GM21423 (cell line): ENCODE results near the gene RELL2.

ENCODE experiments used
- ATAC-seq: cut with Tn5 transposase; IDR thresholded peaks from one replicate; pipeline ENCODE4 v1.9.1; 2021; ENCODE audit warnings: mild to moderate bottlenecking, moderate library complexity; ENCODE audit not compliant: unreplicated experiment

RELL2 gene

DNA sequence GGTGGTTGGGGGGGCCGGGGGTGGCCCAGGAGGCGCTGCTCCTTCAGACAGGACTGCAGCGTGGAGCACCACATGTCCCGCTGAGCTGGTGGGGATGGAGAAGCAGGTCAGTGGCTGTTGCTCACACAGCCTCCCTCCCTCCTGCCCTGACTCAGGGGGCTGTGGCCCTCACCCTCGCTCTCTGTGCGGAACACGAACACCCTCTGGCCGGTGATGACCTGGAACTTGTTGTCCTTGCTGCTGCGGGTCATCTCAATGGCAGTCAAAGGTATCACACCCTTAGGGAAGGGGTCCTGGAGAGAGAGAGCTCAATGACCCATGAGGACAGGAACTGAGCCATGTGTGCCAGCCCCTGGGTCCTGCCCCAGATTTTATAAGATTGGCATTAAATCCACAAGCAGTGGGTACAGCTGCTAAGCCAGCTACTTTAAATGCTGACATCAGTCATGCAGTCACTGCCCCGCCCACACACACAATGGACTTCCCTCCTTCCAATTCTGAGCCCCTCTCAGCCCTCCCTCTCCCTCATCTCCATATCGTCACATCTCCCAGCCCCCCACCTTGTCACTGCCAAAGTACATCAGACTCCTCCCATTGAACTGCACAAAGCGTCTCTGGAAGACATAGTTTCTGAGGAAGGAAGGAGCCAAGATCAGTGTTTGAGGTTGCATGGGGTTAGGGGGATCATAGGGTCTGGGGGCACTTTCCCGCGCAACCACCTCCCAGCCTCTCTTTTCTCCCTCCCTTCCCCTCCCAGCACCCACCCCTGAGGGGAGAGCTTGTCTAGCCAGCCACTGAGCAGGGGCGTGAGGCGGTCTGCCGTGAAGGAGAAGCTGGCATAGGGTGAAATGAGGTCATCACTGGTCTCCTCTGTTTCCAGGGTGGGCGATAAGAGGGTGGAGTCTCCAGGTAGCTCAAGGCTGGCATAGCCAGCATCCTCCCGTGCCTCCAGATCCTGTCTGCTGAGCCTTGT, 36.3 kb downstream of the RELL2 start:
- ATAC-seq: no peak

DNA sequence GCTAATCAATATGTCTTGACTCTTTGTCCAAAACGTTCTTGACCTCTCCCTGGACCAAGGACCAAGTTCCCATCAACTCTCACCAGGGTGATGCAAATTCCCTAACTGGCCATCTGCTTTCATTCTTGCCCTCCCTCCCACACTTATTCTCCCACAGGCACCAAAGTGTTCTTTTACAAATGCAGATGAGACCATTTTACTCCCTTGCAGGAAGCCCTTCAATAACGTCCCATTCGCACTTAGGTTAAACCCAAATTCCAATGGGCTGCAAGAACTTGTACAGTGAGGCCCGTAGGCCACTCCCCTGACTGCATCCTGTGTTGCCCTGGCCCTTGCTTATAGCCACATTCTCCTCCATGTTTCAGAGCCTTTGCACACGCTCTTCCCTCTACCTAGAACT, 38.0 kb downstream of the RELL2 start:
- ATAC-seq: no peak

DNA sequence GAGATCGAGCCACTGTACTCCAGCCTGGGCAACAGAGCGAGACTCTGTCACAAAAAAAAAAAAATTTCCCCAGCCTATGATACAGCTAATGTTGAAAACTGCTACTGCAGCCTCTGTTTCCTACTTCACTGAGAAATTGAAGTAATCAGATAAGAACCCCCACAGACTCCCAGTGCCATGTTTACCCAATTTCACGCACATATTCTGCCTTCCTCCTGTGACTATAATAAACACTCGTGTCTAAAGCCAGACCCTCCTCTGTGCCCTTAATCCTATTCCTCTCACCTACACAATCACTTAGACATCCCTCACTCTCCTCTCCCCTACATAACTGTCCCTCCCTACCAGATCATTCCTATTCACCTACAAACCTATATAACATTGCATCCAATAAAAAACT, 38.9 kb downstream of the RELL2 start:
- ATAC-seq: no peak

DNA sequence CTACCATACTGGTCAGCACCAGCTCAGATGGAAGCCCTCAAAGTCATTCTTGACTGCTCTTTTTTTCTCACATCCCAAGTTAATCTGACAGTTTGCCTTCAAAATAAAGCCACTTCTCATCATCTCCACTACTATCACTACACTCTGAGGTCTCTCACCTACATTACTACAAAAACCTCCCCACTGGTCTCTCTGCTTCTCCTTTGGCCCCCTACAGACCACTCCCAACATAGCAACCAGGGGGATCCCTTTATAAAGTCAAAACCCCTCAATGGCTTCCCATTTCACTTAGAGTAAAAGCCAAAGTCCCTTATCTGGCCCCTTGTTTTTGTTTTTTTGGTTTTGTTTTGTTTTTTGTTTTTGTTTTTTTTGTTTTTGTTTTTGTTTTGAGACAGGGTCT, 40.6 kb downstream of the RELL2 start:
- ATAC-seq: no peak

DNA sequence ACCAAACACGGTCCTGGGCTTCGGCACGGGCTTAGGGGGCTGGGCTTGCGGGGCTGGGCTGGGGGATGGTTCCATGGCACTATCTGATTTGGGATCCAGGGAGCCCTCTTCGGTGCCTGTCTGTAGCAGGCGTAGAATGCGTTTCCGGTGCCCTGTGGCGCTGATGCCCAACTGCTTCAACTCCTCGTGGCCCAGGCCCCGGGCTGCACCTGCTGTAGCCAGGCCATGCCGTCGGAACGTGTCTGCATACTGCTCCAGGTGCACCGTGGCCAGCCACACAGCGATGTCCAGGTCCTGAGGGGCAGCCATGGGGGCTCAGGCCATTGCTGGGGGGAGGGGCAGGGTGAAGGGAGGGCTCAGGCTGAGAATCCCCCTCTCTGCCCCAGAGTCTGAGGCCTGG, 43.4 kb downstream of the RELL2 start:
- ATAC-seq: no peak

DNA sequence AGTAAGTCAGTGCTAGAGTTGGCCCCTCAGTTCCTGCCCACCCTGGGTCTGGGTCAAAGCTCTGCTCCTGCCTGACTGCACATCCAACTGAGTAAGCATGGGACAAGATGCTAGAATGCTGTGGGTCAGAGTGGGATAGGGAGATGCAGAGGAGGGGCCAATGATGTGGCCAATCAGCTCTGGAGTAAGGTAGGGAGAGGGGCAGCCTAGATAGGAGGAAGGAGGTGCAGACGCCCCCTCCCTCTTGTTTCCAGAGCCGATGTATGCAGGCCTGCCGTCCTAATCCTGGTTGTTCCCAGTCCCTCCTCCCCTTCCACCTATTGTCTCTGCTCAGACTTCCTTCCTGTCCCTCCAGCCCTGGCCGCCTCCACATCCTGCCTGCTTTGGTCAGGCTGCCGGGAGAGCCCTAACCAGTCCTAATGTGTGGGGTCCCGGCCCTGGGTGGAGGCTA, 44.0 kb downstream of the RELL2 start:
- ATAC-seq: no peak

DNA sequence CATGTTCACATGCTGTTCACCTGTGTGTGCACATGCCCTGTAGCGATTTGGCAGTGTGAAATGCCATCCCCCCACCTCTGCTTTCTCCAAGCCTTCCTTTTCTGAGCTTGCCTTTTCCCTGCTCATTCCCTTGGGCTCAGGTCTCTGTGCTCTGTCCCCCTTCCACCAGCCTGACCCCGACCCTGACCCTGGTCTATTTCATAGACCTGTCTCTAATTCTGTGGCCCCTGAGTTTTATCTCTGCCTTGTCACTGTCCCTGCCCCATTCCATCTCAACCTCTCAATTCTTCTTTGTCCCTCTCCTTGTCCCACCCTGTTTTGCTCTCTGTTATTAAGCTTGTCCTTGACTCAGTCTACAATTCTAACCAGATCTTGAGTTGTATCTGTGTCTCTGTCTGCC, 44.5 kb downstream of the RELL2 start:
- no peak for ATAC-seq

DNA sequence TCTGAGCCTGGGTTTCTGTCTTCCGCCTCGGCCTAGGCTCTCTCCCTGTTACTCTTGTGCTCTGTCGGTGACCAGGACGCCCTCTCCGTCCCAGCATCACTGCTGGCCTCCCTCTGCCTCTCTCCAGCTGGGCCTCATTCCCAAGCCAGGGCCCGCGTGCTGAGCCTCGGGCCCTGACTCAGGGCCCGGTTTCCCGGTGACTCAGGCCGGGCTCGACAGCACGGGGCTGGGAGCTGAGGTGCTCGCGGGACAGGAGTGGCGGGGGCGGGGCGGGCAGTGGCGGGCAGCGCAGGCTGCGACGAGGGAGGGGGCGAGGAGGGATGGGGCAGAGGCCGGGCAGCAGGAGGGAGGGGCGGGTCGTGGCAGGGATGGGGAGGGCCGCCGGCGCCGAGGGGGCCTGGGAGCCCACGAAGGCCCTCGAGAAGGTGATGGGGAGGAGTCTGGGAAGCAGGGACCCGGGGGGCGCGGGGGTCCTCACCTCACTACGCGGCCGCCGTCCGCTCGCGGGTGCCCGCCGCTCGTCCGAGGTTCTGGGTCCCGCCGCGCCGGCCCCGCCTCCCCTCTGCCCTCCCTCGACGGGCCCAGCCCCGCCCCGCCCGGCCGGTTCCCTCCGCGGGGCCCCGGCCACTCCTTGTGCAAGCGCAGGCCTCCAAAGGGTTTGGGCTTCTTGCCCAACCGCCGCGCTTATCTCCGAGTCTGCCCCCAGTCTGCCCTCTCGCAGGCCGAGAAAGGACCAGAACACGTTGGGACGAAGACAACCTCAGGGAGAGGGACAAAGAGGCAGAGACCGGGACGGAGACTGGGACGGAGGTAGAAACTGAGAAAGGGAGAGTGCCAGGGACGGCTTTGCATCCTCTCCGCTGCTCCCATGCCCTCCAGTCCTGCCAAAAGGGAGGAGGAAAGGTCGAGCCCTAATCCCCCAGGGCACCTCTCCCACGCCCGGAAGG, 45.2 kb downstream of the RELL2 start, which contains the start of gene ARAP3:
ARAP3 (minus strand) TSS at position 536 of the 947 bp plus-strand sequence. CDS start 1,744 bp downstream, outside the sequence.
- ATAC-seq: no peak

DNA sequence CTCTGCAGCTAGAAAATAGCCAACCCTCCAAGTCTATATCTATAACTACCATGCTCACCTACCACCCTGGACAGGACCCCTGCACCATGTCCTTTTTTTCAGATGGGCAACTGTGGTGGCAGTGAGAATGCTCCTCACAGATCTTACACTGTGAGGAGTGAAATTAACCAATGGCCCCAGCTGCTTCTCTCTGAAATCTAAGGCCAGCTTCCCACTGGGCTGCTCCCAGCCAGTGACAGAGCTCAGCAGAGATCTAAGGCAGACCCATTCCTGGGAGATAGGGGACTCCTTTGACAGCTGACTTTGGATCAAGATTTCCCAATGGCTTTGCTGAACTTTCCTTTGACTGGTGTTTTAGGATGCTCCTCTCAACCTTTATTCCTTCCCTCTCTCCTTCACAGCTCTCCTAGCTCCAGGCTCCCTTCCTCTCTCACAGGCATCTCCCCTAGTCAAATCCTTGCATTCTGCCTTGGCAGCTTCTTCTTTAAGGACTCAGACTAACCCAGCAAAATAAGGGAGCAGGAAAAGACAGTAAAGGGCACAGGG, 46.9 kb downstream of the RELL2 start:
- ATAC-seq: no peak

DNA sequence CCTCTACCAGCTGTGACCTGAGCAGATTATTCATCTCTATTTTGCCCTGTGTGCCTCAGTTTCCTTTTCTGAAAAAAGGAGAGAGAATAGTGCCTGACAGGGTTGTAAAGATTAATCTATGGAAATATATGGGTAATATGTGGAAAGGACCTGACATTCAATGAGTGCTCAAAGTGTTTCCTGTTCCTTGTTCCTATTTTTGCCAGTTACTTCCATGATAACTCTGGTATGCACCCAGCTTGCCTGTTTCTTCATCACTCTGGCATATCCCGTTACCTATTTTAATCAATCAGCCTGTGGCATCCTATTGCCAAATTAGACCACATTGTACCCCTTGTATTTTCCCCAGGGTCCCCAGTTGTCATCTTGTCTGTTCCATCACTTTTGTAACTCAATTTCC, 48.8 kb downstream of the RELL2 start:
- ATAC-seq: no peak

DNA sequence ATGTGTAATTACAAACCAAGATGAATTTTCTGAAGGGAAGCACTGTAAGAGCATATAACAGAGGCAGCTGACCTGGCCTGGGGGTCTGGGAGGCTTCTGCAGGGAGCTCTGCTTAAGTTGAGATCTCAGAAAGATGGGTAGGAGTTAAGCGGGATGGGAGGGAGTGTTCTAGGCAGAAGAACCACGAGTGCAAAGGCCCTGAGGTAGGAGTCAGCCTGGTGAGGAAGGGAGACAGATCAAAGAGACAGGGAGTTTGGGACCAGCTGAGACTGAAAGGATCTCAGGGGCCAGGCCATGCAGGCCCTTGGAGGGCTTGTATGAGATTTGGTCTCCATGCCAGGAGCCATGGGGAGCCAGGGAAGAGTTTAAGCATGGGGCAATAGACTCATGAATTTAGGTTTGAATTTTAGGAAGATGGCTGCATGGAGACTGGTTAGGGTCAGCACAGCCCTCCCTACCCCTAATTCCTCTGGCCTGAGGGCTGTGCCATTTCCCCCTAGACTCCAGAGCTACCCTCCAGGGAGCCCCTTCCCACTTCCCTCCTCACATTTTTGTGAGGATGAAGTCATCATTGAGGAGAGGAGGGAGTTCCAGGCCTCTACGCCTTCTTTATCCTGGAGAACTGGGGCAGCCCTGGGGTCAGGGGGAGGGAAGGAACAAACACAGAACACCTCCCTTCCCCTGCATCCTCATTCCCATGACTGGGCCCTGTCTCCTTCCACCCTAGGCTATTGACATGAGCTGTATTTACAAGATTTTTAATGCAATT, 50.0 kb downstream of the RELL2 start:
- ATAC-seq: no peak
